ENCODE measurements around the gene OR51B4.

- TF ChIP-seq POLR2AphosphoS5 (IDR thresholded peaks at IDR 0.05) (no peak), CTCF (IDR thresholded peaks at IDR 0.05) (no peak), POLR2A (IDR thresholded peaks at IDR 0.05) (no peak)
Observed at GRCh38 chr11:5272395-5273017, 29.2 kb downstream of the OR51B4 start.

All from breast epithelium (tissue), 3 donors.